SK-N-SH (cell line): ENCODE results near the gene CHAF1A. TPM values are rescaled to one million over a fixed set of nuclear protein-coding genes. Genes with fewer than 3 reads are reported as not detected.

Experiments used
- CTCF ChIA-PET: fragments of 300-600, 350-600 bp; formaldehyde crosslinking; extraction: SDS; loops from one replicate; lab custom pipeline; 2021; lab: Yijun Ruan, JAX
- POLR2A ChIA-PET: fragments of 350-600 bp; sonication (Branson Sonifier 250); formaldehyde crosslinking; extraction: SDS; loops from one replicate; lab custom pipeline; 2020; ENCODE audit warnings: antibody characterized with exemption, inconsistent platforms; lab: Yijun Ruan, JAX
- DNase-seq: peaks from one replicate; pipeline ENCODE4 v3.0.0; 2012
- H2AFZ ChIP-seq: fragments of 200-600 bp; sonication (generic); 2 replicates; pipeline ENCODE4 v1.8.1; 2016; ENCODE audit warnings: antibody characterized with exemption, mild to moderate bottlenecking, low read depth
- H3F3A ChIP-seq: fragments of 200-600 bp; sonication (generic); replicated peaks from 2 replicates; pipeline ENCODE3; 2016; ENCODE audit warnings: antibody characterized with exemption, mild to moderate bottlenecking; ENCODE audit not compliant: insufficient read depth
- H3K27ac ChIP-seq, 2 experiments: fragments of 200-500 bp in 1 of 2; fragments of 200-600 bp in 1 of 2; sonication (Bioruptor generic) in 1 of 2; sonication (generic), shearing (Covaris generic) in 1 of 2; 2 replicates each; pipeline versions ENCODE4 v1.5.1 to v1.6.1; 2014 to 2016; ENCODE audit warnings: low read depth in 2 of 2, inconsistent platforms in 1 of 2, low read length in 1 of 2, mild to moderate bottlenecking in 1 of 2, mixed read lengths in 1 of 2
- H3K27me3 ChIP-seq: fragments of 200-600 bp; sonication (generic), shearing (Covaris generic); 2 replicates; pipeline ENCODE4 v1.6.1; 2016; ENCODE audit warnings: mixed run types; ENCODE audit not compliant: insufficient read depth
- H3K36me3 ChIP-seq, 2 experiments: fragments of 200-500 bp in 1 of 2; fragments of 200-600 bp in 1 of 2; sonication (Bioruptor generic) in 1 of 2; sonication (generic) in 1 of 2; replicated peaks in 1 of 2; 2 replicates each; pipeline versions ENCODE3 to v1.5.1; 2014 to 2016; ENCODE audit warnings: low read length in 1 of 2, mild to moderate bottlenecking in 1 of 2; ENCODE audit not compliant: insufficient read depth in 2 of 2, control insufficient read depth in 1 of 2
- H3K4me1 ChIP-seq, 2 experiments: fragments of 200-500 bp in 1 of 2; fragments of 200-600 bp in 1 of 2; sonication (Bioruptor generic) in 1 of 2; sonication (generic), shearing (Covaris generic) in 1 of 2; 2 replicates each; pipeline versions ENCODE4 v1.5.1 to v1.6.1; 2014 to 2016; ENCODE audit warnings: low read depth in 1 of 2, low read length in 1 of 2, mixed run types in 1 of 2; ENCODE audit not compliant: insufficient read depth in 2 of 2, control insufficient read depth in 1 of 2
- H3K4me2 ChIP-seq: fragments of 200-600 bp; sonication (generic), shearing (Covaris generic); 2 replicates; pipeline ENCODE4 v1.6.1; 2017; ENCODE audit warnings: mixed run types
- H3K4me3 ChIP-seq, 2 experiments: fragments of 200-500 bp in 1 of 2; fragments of 200-600 bp in 1 of 2; sonication (Bioruptor generic) in 1 of 2; sonication (generic), shearing (Covaris generic) in 1 of 2; 2 replicates each; pipeline versions ENCODE4 v1.5.1 to v1.8.1; 2014 to 2016; ENCODE audit warnings: low read depth in 2 of 2, inconsistent platforms in 1 of 2, low read length in 1 of 2, mild to moderate bottlenecking in 1 of 2, mixed read lengths in 1 of 2, moderate library complexity in 1 of 2
- H3K79me2 ChIP-seq: fragments of 200-600 bp; sonication (generic); 2 replicates; pipeline ENCODE4 v1.8.1; 2017; ENCODE audit warnings: mild to moderate bottlenecking; ENCODE audit not compliant: insufficient read depth
- H3K9ac ChIP-seq: fragments of 200-600 bp; sonication (generic); 2 replicates; pipeline ENCODE4 v1.6.1; 2017; ENCODE audit warnings: mixed run types
- H3K9me2 ChIP-seq: fragments of 200-600 bp; sonication (generic); 2 replicates; pipeline ENCODE4 v1.6.1; 2017; ENCODE audit warnings: mixed run types
- H3K9me3 ChIP-seq: fragments of 200-600 bp; sonication (generic); 2 replicates; pipeline ENCODE4 v1.6.1; 2017; ENCODE audit warnings: mixed run types, mild to moderate bottlenecking, moderate library complexity
- H4K20me1 ChIP-seq: fragments of 200-600 bp; sonication (generic); 2 replicates; pipeline ENCODE4 v1.6.1; 2017; ENCODE audit warnings: mild to moderate bottlenecking, mixed run types; ENCODE audit not compliant: insufficient read depth
- ELF1 ChIP-seq: IDR thresholded peaks from 2 replicates; pipeline ENCODE4 v1.4.0; 2012
- FOSL2 ChIP-seq: IDR thresholded peaks from 2 replicates; pipeline ENCODE4 v1.4.0; 2012; ENCODE audit warnings: low read depth, mild to moderate bottlenecking, moderate library complexity, borderline replicate concordance
- FOXJ3 ChIP-seq: sonication (generic); formaldehyde crosslinking; IDR thresholded peaks from 2 replicates; pipeline ENCODE4 v1.5.1; 2020; ENCODE audit warnings: mild to moderate bottlenecking, missing genetic modification reagents
- GATA2 ChIP-seq: sonication (generic); formaldehyde crosslinking; IDR thresholded peaks from 2 replicates; pipeline ENCODE4 v1.5.0; 2020; ENCODE audit warnings: mild to moderate bottlenecking, missing genetic modification reagents
- IRF3 ChIP-seq: fragments of 150-350 bp; IDR thresholded peaks from 2 replicates; pipeline ENCODE4 v1.6.1; 2016; ENCODE audit warnings: mild to moderate bottlenecking, low read depth, low read length
- MAX ChIP-seq: IDR thresholded peaks from 2 replicates; pipeline ENCODE4 v1.4.0; 2012; ENCODE audit warnings: low read depth
- MXI1 ChIP-seq: IDR thresholded peaks from 2 replicates; pipeline ENCODE4 v1.6.1; 2012; ENCODE audit warnings: mild to moderate bottlenecking, low read depth, low read length, improper control_type of control experiment
- NFIC ChIP-seq: IDR thresholded peaks from 2 replicates; pipeline ENCODE4 v1.4.0; 2012; ENCODE audit warnings: borderline replicate concordance
- RAD21 ChIP-seq: IDR thresholded peaks from 2 replicates; pipeline ENCODE4 v1.6.1; 2012; ENCODE audit warnings: mild to moderate bottlenecking, low read length
- REST ChIP-seq: IDR thresholded peaks from 2 replicates; pipeline ENCODE4 v1.6.1; 2012; ENCODE audit warnings: mild to moderate bottlenecking, low read depth, low read length, moderate library complexity
- SMC3 ChIP-seq: IDR thresholded peaks from 2 replicates; pipeline ENCODE4 v1.6.1; 2012; ENCODE audit warnings: low read depth, low read length, improper control_type of control experiment
- TAF1 ChIP-seq: IDR thresholded peaks from 2 replicates; pipeline ENCODE4 v1.6.1; 2012; ENCODE audit warnings: low read depth, mild to moderate bottlenecking, low read length, moderate library complexity, borderline replicate concordance
- USF1 ChIP-seq: IDR thresholded peaks from 2 replicates; pipeline ENCODE4 v1.4.0; 2012; ENCODE audit warnings: low read depth, borderline replicate concordance
- USF2 ChIP-seq: fragments of 150-350 bp; IDR thresholded peaks from 2 replicates; pipeline ENCODE4 v1.6.1; 2017; ENCODE audit warnings: antibody characterized with exemption, low read length, low read depth, borderline replicate concordance
- WGBS: methylation state at CpG from one replicate; pipeline ENCODE4 v1.1.6; 2017; ENCODE audit warnings: low lambda C conversion rate; 5-methylcytosine and 5-hydroxymethylcytosine counted together
- polyA plus RNA-seq, 3 experiments: library from polyadenylated mRNA; depleted of rRNA; stranded (reverse); fragments of >200 nt; gene quantifications; 2 replicates each; pipeline ENCODE4 v1.2.3, GENCODE V29; 2012

The CHAF1A gene
- polyA plus RNA-seq, 1 of the 3 experiments (the other 2 are of a cell fraction), result 18.0 TPM

- TF ChIP-seq FOXJ3 (CRISPR knock-in tag) (no peak), GATA2 (CRISPR knock-in tag) (no peak), FOSL2 (no peak), MXI1 (no peak), ELF1 (no peak), IRF3 (no peak), NFIC (no peak), USF1 (no peak), TAF1 (no peak), REST (no peak)
These were observed 33.1 kb upstream of the CHAF1A start (continued) for GRCh38 chr19:4369109-4369887.

DNA sequence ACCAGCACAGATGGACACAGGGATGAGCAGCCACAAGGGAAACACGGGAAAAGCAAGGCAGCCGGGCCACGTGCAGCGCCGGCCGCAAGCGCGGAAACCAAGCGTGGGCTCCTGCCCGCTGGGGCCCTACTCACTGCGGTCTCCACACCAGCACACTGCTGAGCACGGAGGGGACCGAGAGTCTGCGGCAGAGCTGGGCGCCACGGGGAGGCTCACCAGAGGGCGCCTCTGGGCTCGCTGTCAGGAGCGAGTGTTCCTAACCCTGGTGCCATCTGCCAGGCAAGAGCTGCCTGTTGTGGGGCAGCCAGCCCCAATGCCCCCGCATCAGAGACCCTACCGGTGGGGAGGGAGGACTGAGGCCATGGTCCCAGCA lies 32.6 kb upstream of the CHAF1A start:
- no peaks in the 10 kb centered on the region for H3K9me2 ChIP-seq
- no peak overlapping the region for H2AFZ ChIP-seq
- no peak overlapping the region for H3K4me3 ChIP-seq
- WGBS, result 80% methylated on average over 1 of the region's 21 CpGs
- H4K20me1 ChIP-seq, result peaks cover 11% of the 10 kb centered on the region; the same call in 1 of the 2 replicates
- H3K27ac ChIP-seq, result peak overlapping the region in 1 of 2 experiments; percentile 22; a peak in 1 of 4 replicates
- no peaks in the 10 kb centered on the region for H3K27me3 ChIP-seq
- ChIA-PET CTCF (interaction anchor here (0.6 to 1.8 kb wide), 8 partner anchors 9 to 183 kb away, joined by 3 to 10 read pairs (median 3); partner anchors contain the start of gene SH3GL1), POLR2A (no interaction called here)
- peaks cover 77% of the 10 kb centered on the region for H3K79me2 ChIP-seq
- TF ChIP-seq MAX (no peak), RAD21 (peak; percentile 33), MXI1 (no peak), SMC3 (peak; percentile 35), NFIC (no peak), USF2 (no peak)
- peaks cover 2% of the 10 kb centered on the region for H3F3A ChIP-seq
- H3K9me3 ChIP-seq, result no peaks in the 10 kb centered on the region
- H3K4me1 ChIP-seq, result peaks cover 15 to 51% of the 10 kb centered on the region in 2 experiments; a peak in 3 of 4 replicates
- H3K9ac ChIP-seq, result no peak overlapping the region
- DNase-seq, result no peak
- no peak overlapping the region for H3K4me2 ChIP-seq
- peaks cover 0 to 15% of the 10 kb centered on the region in 2 experiments for H3K36me3 ChIP-seq
